SK-N-SH (cell line): ENCODE data around the gene GBA3. TPM values are rescaled to one million over a fixed set of nuclear protein-coding genes. Genes with fewer than 3 reads are reported as not detected.

Experiments
- CTCF ChIA-PET: fragments of 300-600, 350-600 bp; formaldehyde crosslinking; extraction: SDS; loops from one replicate; lab custom pipeline; 2021; lab: Yijun Ruan, JAX
- POLR2A ChIA-PET: fragments of 350-600 bp; sonication (Branson Sonifier 250); formaldehyde crosslinking; extraction: SDS; loops from one replicate; lab custom pipeline; 2020; ENCODE audit warnings: antibody characterized with exemption, inconsistent platforms; lab: Yijun Ruan, JAX
- DNase-seq: peaks from one replicate; pipeline ENCODE4 v3.0.0; 2012
- H2AFZ ChIP-seq: fragments of 200-600 bp; sonication (generic); 2 replicates; pipeline ENCODE4 v1.8.1; 2016; ENCODE audit warnings: antibody characterized with exemption, mild to moderate bottlenecking, low read depth
- H3F3A ChIP-seq: fragments of 200-600 bp; sonication (generic); replicated peaks from 2 replicates; pipeline ENCODE3; 2016; ENCODE audit warnings: antibody characterized with exemption, mild to moderate bottlenecking; ENCODE audit not compliant: insufficient read depth
- H3K27ac ChIP-seq, 2 experiments: fragments of 200-500 bp in 1 of 2; fragments of 200-600 bp in 1 of 2; sonication (Bioruptor generic) in 1 of 2; sonication (generic), shearing (Covaris generic) in 1 of 2; 2 replicates each; pipeline versions ENCODE4 v1.5.1 to v1.6.1; 2014 to 2016; ENCODE audit warnings: low read depth in 2 of 2, inconsistent platforms in 1 of 2, low read length in 1 of 2, mild to moderate bottlenecking in 1 of 2, mixed read lengths in 1 of 2
- H3K27me3 ChIP-seq: fragments of 200-600 bp; sonication (generic), shearing (Covaris generic); 2 replicates; pipeline ENCODE4 v1.6.1; 2016; ENCODE audit warnings: mixed run types; ENCODE audit not compliant: insufficient read depth
- H3K36me3 ChIP-seq, 2 experiments: fragments of 200-500 bp in 1 of 2; fragments of 200-600 bp in 1 of 2; sonication (Bioruptor generic) in 1 of 2; sonication (generic) in 1 of 2; replicated peaks in 1 of 2; 2 replicates each; pipeline versions ENCODE3 to v1.5.1; 2014 to 2016; ENCODE audit warnings: low read length in 1 of 2, mild to moderate bottlenecking in 1 of 2; ENCODE audit not compliant: insufficient read depth in 2 of 2, control insufficient read depth in 1 of 2
- H3K4me1 ChIP-seq, 2 experiments: fragments of 200-500 bp in 1 of 2; fragments of 200-600 bp in 1 of 2; sonication (Bioruptor generic) in 1 of 2; sonication (generic), shearing (Covaris generic) in 1 of 2; 2 replicates each; pipeline versions ENCODE4 v1.5.1 to v1.6.1; 2014 to 2016; ENCODE audit warnings: low read depth in 1 of 2, low read length in 1 of 2, mixed run types in 1 of 2; ENCODE audit not compliant: insufficient read depth in 2 of 2, control insufficient read depth in 1 of 2
- H3K4me2 ChIP-seq: fragments of 200-600 bp; sonication (generic), shearing (Covaris generic); 2 replicates; pipeline ENCODE4 v1.6.1; 2017; ENCODE audit warnings: mixed run types
- H3K4me3 ChIP-seq, 2 experiments: fragments of 200-500 bp in 1 of 2; fragments of 200-600 bp in 1 of 2; sonication (Bioruptor generic) in 1 of 2; sonication (generic), shearing (Covaris generic) in 1 of 2; 2 replicates each; pipeline versions ENCODE4 v1.5.1 to v1.8.1; 2014 to 2016; ENCODE audit warnings: low read depth in 2 of 2, inconsistent platforms in 1 of 2, low read length in 1 of 2, mild to moderate bottlenecking in 1 of 2, mixed read lengths in 1 of 2, moderate library complexity in 1 of 2
- H3K79me2 ChIP-seq: fragments of 200-600 bp; sonication (generic); 2 replicates; pipeline ENCODE4 v1.8.1; 2017; ENCODE audit warnings: mild to moderate bottlenecking; ENCODE audit not compliant: insufficient read depth
- H3K9ac ChIP-seq: fragments of 200-600 bp; sonication (generic); 2 replicates; pipeline ENCODE4 v1.6.1; 2017; ENCODE audit warnings: mixed run types
- H3K9me2 ChIP-seq: fragments of 200-600 bp; sonication (generic); 2 replicates; pipeline ENCODE4 v1.6.1; 2017; ENCODE audit warnings: mixed run types
- H3K9me3 ChIP-seq: fragments of 200-600 bp; sonication (generic); 2 replicates; pipeline ENCODE4 v1.6.1; 2017; ENCODE audit warnings: mixed run types, mild to moderate bottlenecking, moderate library complexity
- H4K20me1 ChIP-seq: fragments of 200-600 bp; sonication (generic); 2 replicates; pipeline ENCODE4 v1.6.1; 2017; ENCODE audit warnings: mild to moderate bottlenecking, mixed run types; ENCODE audit not compliant: insufficient read depth
- CTCF ChIP-seq: fragments of 200-600 bp; sonication (generic); IDR thresholded peaks from 2 replicates; pipeline ENCODE4 v1.6.1; 2017; ENCODE audit warnings: antibody characterized with exemption, mild to moderate bottlenecking, moderate library complexity
- GATA2 ChIP-seq: sonication (generic); formaldehyde crosslinking; IDR thresholded peaks from 2 replicates; pipeline ENCODE4 v1.5.0; 2020; ENCODE audit warnings: mild to moderate bottlenecking, missing genetic modification reagents
- IRF3 ChIP-seq: fragments of 150-350 bp; IDR thresholded peaks from 2 replicates; pipeline ENCODE4 v1.6.1; 2016; ENCODE audit warnings: mild to moderate bottlenecking, low read depth, low read length
- MEF2A ChIP-seq: IDR thresholded peaks from 2 replicates; pipeline ENCODE4 v1.4.0; 2012; ENCODE audit warnings: low read depth, borderline replicate concordance
- MXI1 ChIP-seq: IDR thresholded peaks from 2 replicates; pipeline ENCODE4 v1.6.1; 2012; ENCODE audit warnings: mild to moderate bottlenecking, low read depth, low read length, improper control_type of control experiment
- RAD21 ChIP-seq: IDR thresholded peaks from 2 replicates; pipeline ENCODE4 v1.6.1; 2012; ENCODE audit warnings: mild to moderate bottlenecking, low read length
- RCOR1 ChIP-seq: fragments of 150-350 bp; IDR thresholded peaks from 2 replicates; pipeline ENCODE4 v1.6.1; 2017; ENCODE audit warnings: antibody characterized with exemption, low read length
- RXRA ChIP-seq: IDR thresholded peaks from 2 replicates; pipeline ENCODE4 v1.4.0; 2012; ENCODE audit warnings: low read depth, mild to moderate bottlenecking, borderline replicate concordance
- TAF1 ChIP-seq: IDR thresholded peaks from 2 replicates; pipeline ENCODE4 v1.6.1; 2012; ENCODE audit warnings: low read depth, mild to moderate bottlenecking, low read length, moderate library complexity, borderline replicate concordance
- USF1 ChIP-seq: IDR thresholded peaks from 2 replicates; pipeline ENCODE4 v1.4.0; 2012; ENCODE audit warnings: low read depth, borderline replicate concordance
- WGBS: methylation state at CpG from one replicate; pipeline ENCODE4 v1.1.6; 2017; ENCODE audit warnings: low lambda C conversion rate; 5-methylcytosine and 5-hydroxymethylcytosine counted together
- polyA plus RNA-seq, 3 experiments: library from polyadenylated mRNA; depleted of rRNA; stranded (reverse); fragments of >200 nt; gene quantifications; 2 replicates each; pipeline ENCODE4 v1.2.3, GENCODE V29; 2012

Gene GBA3
- polyA plus RNA-seq, 1 of the 3 experiments (the other 2 are of a cell fraction), result not detected

GRCh38 chr4:22678940-22679854, 13.5 kb upstream of the GBA3 start:
- 3% methylated on average over 3 of the region's 3 CpGs for WGBS
- Histone ChIP-seq H3F3A (no peaks in the 10 kb centered on the region), H3K4me3 (no peak overlapping the region), H4K20me1 (no peaks in the 10 kb centered on the region), H3K4me1 (no peaks in the 10 kb centered on the region), H3K36me3 (no peaks in the 10 kb centered on the region), H3K27ac (no peak overlapping the region), H3K27me3 (no peaks in the 10 kb centered on the region; the same call in 1 of the 2 replicates), H3K9me3 (no peaks in the 10 kb centered on the region), H3K9me2 (no peaks in the 10 kb centered on the region), H3K4me2 (no peak overlapping the region), H3K79me2 (no peaks in the 10 kb centered on the region), H2AFZ (no peak overlapping the region), H3K9ac (no peak overlapping the region)
- ChIA-PET POLR2A (no interaction called here), CTCF (interaction anchor here (0.8 to 2.0 kb wide), 3 partner anchors 11 to 290 kb away, joined by 3 to 5 read pairs (median 5); no protein-coding TSS in a partner anchor)
- no peak for DNase-seq
- TF ChIP-seq RAD21, result no peak
- no peak for TF ChIP-seq RCOR1
- TF ChIP-seq GATA2 (CRISPR knock-in tag), result no peak
- no peak for TF ChIP-seq TAF1
- TF ChIP-seq RXRA, result no peak
- no peak for TF ChIP-seq CTCF
- TF ChIP-seq MEF2A, result no peak
- TF ChIP-seq MXI1, result no peak
- TF ChIP-seq IRF3, result no peak

GRCh38 chr4:22680065-22680642, 12.6 kb upstream of the GBA3 start:
- Histone ChIP-seq H2AFZ (no peak overlapping the region), H3K9me2 (no peaks in the 10 kb centered on the region), H3K27ac (no peak overlapping the region), H4K20me1 (no peaks in the 10 kb centered on the region), H3K9me3 (no peaks in the 10 kb centered on the region), H3K4me3 (no peak overlapping the region), H3K4me2 (no peak overlapping the region), H3K9ac (no peak overlapping the region), H3K79me2 (no peaks in the 10 kb centered on the region), H3K36me3 (no peaks in the 10 kb centered on the region), H3K4me1 (no peaks in the 10 kb centered on the region), H3F3A (no peaks in the 10 kb centered on the region), H3K27me3 (peaks cover 1% of the 10 kb centered on the region; the same call in 1 of the 2 replicates)
- TF ChIP-seq MEF2A (no peak), USF1 (no peak)
- ChIA-PET CTCF (interaction anchor here (0.8 to 2.0 kb wide), 5 partner anchors 10 to 291 kb away, joined by 3 to 5 read pairs (median 5); no protein-coding TSS in a partner anchor), POLR2A (no interaction called here)
- no peak for DNase-seq
- 38% methylated on average over 4 of the region's 4 CpGs for WGBS
